Lung (tissue), 12 donors: Measurements from ENCODE around the gene POLL. TPM values are rescaled to one million over a fixed set of nuclear protein-coding genes. Genes with fewer than 3 reads are reported as not detected.

ENCODE experiments used
- ATAC-seq: fragments of 200-7000 bp; cut with Tn5 transposase; one replicate; pipeline ENCODE4 v1.9.1; 2020; ENCODE audit warnings: moderate number of reproducible peaks; ENCODE audit not compliant: insufficient read depth, low FRiP score
- DNase-seq, 3 donors: peaks; one replicate each; pipeline ENCODE4 v3.0.0-alpha.2; 2013 to 2017
- H3K27ac ChIP-seq, 2 donors: one replicate each; pipeline ENCODE4 v1.5.1; 2013; ENCODE audit warnings: mild to moderate bottlenecking in 2 of 2, moderate library complexity in 2 of 2, control low read depth in 1 of 2, inconsistent platforms in 1 of 2, low read depth in 1 of 2, low read length in 1 of 2
- H3K27me3 ChIP-seq, 3 donors: one replicate each; pipeline ENCODE4 v1.5.1; 2013; ENCODE audit warnings: low read length in 2 of 3; ENCODE audit not compliant: control insufficient read depth in 3 of 3, insufficient read depth in 3 of 3
- H3K36me3 ChIP-seq, 4 donors: one replicate each; pipeline ENCODE4 v1.5.1; 2013; ENCODE audit warnings: low read length in 4 of 4, mild to moderate bottlenecking in 1 of 4, moderate library complexity in 1 of 4; ENCODE audit not compliant: control insufficient read depth in 4 of 4, insufficient read depth in 4 of 4
- H3K4me1 ChIP-seq, 5 donors: one replicate each; pipeline ENCODE4 v1.5.1; 2013; ENCODE audit warnings: low read length in 5 of 5, mild to moderate bottlenecking in 2 of 5, moderate library complexity in 1 of 5; ENCODE audit not compliant: control insufficient read depth in 5 of 5, insufficient read depth in 5 of 5
- H3K4me3 ChIP-seq: one replicate; pipeline ENCODE4 v1.5.1; 2013; ENCODE audit warnings: mild to moderate bottlenecking, control low read depth, moderate library complexity
- H3K9ac ChIP-seq, 2 donors: one replicate each; pipeline ENCODE4 v1.5.1; 2013; ENCODE audit warnings: low read length in 2 of 2, control low read depth in 1 of 2; ENCODE audit not compliant: insufficient read depth in 1 of 2
- H3K9me3 ChIP-seq, 4 donors: one replicate each; pipeline ENCODE4 v1.5.1; 2013; ENCODE audit warnings: low read length in 3 of 4, mild to moderate bottlenecking in 1 of 4, moderate library complexity in 1 of 4; ENCODE audit not compliant: control insufficient read depth in 4 of 4, insufficient read depth in 3 of 4
- WGBS, 2 donors: extraction: QIAGEN DNeasy Blood & Tissue Kit; methylation state at CpG; one replicate each; pipeline ENCODE4 v1.1.7; 2013; 5-methylcytosine and 5-hydroxymethylcytosine counted together
- polyA plus RNA-seq, 2 donors: library from polyadenylated mRNA; stranded (reverse); fragments of 200-250 nt; gene quantifications; one replicate each; pipeline ENCODE4 v1.2.1, GENCODE V29; 2013
- total RNA-seq, 2 donors: library from RNA; depleted of rRNA in 1 of 2; stranded (reverse); fragments of >200 nt in 1 of 2; gene quantifications; one replicate each; pipeline ENCODE4 v1.2.1, GENCODE V29; 2014 to 2021
- TF ChIP-seq, protein P1 (sequence below): IDR thresholded peaks from 2 replicates; pipeline ENCODE4 v1.5.1; 2012; ENCODE audit warnings: mild to moderate bottlenecking; ENCODE audit errors: control extremely low read depth, extremely low read depth
- donor health status: control.
- donor health status: control.
- donor health status: Bipolar disorder and iron deficiency.
- donor health status: healthy.
- donor health status: DM: yes; HTN: yes; CAD: no.

POLL gene
- total and polyA plus RNA-seq, 4 donors: 16.6 to 26.9 (median 25.0) TPM

DNA sequence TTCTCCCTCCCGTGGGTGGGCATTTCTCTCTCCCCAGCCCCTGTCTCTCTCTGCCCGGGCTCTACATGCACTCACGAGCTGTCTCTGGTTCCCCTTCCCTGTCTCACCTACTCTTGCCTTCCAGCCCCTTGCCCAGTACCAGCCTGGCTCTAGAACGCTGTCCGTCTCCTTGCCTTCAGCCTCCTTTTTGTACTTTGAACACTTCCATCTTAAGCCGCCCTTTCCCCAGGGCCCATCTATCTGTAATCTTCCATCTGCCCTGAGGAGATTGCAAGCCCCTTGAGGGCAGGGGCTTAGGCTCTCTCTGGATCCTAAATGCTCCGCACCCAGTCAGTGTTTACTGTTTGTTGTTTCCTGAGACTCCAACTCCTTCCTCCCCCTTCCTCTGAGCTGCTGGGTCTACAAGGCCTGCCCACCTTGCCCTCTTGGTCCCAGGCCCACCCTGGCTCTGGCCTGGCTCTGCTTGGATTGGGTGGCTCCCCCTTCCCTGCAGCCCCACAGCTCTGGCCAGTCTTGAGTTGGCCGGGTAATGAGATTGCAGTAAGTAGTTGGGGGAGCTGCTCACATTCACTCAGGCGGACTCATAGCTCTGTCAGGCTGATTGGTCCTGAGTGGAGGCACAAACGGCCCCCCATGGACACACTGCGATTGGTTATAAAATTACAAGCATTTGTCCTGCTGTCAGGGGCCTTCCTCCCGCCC, 28.3 kb downstream of the POLL start:
- H3K4me3 ChIP-seq: no peak overlapping the region
- WGBS, 2 donors: 81 to 88% methylated on average over 12 of the region's 12 CpGs
- TF ChIP-seq, protein P1, sequence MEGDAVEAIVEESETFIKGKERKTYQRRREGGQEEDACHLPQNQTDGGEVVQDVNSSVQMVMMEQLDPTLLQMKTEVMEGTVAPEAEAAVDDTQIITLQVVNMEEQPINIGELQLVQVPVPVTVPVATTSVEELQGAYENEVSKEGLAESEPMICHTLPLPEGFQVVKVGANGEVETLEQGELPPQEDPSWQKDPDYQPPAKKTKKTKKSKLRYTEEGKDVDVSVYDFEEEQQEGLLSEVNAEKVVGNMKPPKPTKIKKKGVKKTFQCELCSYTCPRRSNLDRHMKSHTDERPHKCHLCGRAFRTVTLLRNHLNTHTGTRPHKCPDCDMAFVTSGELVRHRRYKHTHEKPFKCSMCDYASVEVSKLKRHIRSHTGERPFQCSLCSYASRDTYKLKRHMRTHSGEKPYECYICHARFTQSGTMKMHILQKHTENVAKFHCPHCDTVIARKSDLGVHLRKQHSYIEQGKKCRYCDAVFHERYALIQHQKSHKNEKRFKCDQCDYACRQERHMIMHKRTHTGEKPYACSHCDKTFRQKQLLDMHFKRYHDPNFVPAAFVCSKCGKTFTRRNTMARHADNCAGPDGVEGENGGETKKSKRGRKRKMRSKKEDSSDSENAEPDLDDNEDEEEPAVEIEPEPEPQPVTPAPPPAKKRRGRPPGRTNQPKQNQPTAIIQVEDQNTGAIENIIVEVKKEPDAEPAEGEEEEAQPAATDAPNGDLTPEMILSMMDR: no peak
- H3K4me1 ChIP-seq: no peaks in the 10 kb centered on the region
- peaks cover 0 to 8% (median 0%) of the 10 kb centered on the region in 4 donors for H3K36me3 ChIP-seq
- ATAC-seq (no peak), DNase-seq (no peak)
- H3K9me3 ChIP-seq: no peaks in the 10 kb centered on the region
- no peak overlapping the region for H3K9ac ChIP-seq
- H3K27ac ChIP-seq: no peak overlapping the region
- peaks cover 0 to 7% (median 0%) of the 10 kb centered on the region in 3 donors for H3K27me3 ChIP-seq

DNA sequence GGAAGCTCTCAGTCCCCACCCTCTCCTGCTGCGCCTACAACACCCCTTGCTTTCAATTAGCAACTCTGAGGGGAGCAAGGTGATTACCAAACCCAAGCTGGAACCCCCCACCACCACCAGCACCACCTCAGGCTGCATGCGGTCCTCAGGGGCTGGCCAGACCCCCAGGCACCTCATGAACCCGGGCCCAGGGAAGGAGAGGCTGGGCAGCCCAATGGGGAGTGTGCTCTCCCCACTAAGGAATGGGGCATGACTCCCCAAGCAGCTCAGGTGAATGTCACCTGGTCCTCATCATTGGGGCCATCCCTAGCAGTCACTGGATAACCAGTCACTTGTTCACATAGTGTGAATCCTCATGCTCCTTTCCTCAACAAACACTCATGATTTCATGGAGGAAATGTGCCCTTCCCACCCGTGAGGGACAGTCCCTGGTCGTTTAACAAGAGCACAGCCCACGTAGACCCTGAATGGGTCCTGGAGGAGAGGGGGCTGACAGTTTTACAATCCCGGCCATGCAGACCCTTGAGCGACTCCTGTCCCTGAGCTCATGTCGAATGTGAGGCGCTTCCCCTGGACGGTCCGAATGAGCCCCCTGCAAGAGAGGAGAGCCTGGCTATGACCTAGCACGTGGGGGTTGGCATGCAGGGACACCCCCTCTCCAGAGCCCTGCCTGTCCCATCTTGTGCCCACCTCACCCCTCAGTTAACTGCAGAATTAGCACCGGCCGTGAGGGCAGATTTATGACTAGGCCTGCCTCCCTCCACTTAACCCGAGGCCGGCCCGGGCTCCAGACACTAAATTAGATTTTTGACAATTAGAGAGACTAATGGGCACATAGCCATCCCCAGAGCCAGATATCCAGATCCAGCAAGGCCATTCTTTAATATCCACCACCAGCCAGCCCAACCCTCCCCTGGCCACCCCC, 29.1 kb downstream of the POLL start:
- no peak overlapping the region for H3K4me3 ChIP-seq
- no peaks in the 10 kb centered on the region for H3K9me3 ChIP-seq
- peaks cover 0 to 4% (median 0%) of the 10 kb centered on the region in 3 donors for H3K27me3 ChIP-seq
- H3K27ac ChIP-seq: no peak overlapping the region
- no peak overlapping the region for H3K9ac ChIP-seq
- WGBS, 2 donors: 73 to 83% methylated on average over 18 of the region's 18 CpGs
- TF ChIP-seq, protein P1: no peak
- H3K4me1 ChIP-seq: no peaks in the 10 kb centered on the region
- DNase-seq (no peak), ATAC-seq (no peak)
- H3K36me3 ChIP-seq: peaks cover 0 to 13% (median 3%) of the 10 kb centered on the region in 4 donors

DNA sequence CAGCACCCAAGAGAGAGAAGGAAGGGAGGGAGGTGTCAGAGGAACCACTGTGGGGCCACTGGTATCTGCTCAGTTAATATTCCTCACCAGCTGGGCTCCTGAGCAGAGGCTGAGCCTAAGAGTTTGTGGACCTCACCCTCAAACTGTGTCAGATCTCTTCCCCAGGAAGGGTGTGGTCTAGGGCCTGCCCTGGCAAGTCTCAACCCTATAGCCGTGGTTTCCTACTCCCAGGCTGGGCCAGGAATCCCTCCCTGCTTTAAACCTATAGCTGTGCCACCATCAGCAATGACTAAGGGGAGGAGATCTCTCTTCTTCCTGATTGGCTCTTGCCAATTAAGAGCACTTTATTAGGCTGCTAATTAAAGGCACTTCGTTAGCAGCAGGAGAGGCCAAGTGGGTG, 29.9 kb downstream of the POLL start:
- Histone ChIP-seq H3K4me1 (no peaks in the 10 kb centered on the region), H3K27me3 (peaks cover 0 to 3% (median 0%) of the 10 kb centered on the region in 3 donors), H3K4me3 (no peak overlapping the region), H3K27ac (no peak overlapping the region), H3K9me3 (no peaks in the 10 kb centered on the region), H3K9ac (no peak overlapping the region), H3K36me3 (peaks cover 0 to 16% (median 7%) of the 10 kb centered on the region in 4 donors)
- no peak for DNase-seq
- 52 to 63% methylated on average over 2 of the region's 2 CpGs for WGBS, 2 donors
- TF ChIP-seq, protein P1: no peak
- no peak for ATAC-seq
